ENCODE measurements around the gene DYRK1A. TPM values are rescaled to one million over a fixed set of nuclear protein-coding genes. Genes with fewer than 3 reads are reported as not detected.

The DYRK1A gene
- polyA plus RNA-seq, 1 donor, result 48.3 TPM

DNA sequence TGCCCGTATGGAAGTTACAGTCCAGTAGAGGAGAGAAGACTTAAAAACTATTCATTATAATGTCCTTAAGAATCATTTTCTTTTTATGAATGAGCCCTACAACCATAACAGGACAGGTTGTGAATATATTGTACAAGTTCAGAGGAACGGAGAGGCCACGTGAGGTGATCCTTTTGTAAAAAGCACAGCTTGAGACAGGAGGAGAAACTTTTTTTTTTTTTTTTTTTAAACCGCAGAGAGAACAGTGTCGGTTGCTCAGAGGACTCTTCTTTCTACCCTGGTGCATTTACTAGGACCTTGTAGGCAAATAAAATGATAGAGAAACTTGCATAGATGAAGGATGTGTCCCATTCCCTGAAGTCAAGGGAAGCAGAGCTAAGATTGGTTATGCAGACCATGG is 32.1 kb downstream of the DYRK1A start:
- no peaks in the 10 kb centered on the region for H3K4me1 ChIP-seq (ENCODE audit: control insufficient read depth, insufficient read depth, low read length)
- no peaks in the 10 kb centered on the region for H3K36me3 ChIP-seq (ENCODE audit: control insufficient read depth, insufficient read depth, low read length)
- no peak overlapping the region for H3K4me3 ChIP-seq (ENCODE audit: low read length)
- no peak overlapping the region for H3K27ac ChIP-seq (ENCODE audit: low read length)
- DNase-seq, result no peak
- no CpG with 5 or more reads among the region's 5 CpGs for WGBS (ENCODE audit: insufficient coverage, low lambda C conversion rate)
- no peaks in the 10 kb centered on the region for H3K27me3 ChIP-seq (ENCODE audit: control insufficient read depth, insufficient read depth, low read length)
- no peaks in the 10 kb centered on the region for H3K9me3 ChIP-seq (ENCODE audit: control insufficient read depth, low read depth, low read length)

DNA sequence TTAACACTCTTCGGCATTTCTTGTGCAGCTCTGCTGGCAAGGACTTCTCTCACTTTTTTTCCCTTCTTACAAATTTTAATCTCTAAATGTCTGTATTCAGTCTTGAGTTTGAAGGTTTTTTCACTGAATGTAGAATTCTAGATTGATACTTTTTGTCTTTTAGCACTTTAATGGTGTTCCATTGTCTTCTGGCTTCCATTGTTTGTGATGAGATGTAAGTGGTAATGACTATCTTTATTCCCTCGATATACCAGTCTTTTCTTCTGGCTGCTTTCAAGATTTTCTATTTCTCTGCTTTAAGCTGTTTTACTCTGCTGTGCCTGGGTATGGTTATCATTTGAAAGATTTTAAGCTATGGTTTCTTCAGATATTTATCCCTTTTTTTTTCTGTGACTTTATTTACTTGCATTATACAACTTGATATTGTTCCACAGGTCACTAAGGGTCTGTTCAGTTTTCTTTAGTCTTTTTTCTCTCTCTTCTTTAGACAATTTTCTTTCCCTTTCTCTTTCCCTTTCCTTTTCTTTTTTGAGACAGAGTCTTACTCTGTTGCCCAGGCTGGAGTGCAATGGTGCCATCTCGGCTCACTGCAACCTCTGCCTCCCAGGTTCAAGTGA is 35.8 kb downstream of the DYRK1A start:
- Histone ChIP-seq H3K4me3 (ENCODE audit: low read length) (no peak overlapping the region), H3K27me3 (ENCODE audit: control insufficient read depth, insufficient read depth, low read length) (no peaks in the 10 kb centered on the region), H3K4me1 (ENCODE audit: control insufficient read depth, insufficient read depth, low read length) (no peaks in the 10 kb centered on the region), H3K27ac (ENCODE audit: low read length) (no peak overlapping the region), H3K9me3 (ENCODE audit: control insufficient read depth, low read depth, low read length) (no peaks in the 10 kb centered on the region), H3K36me3 (ENCODE audit: control insufficient read depth, insufficient read depth, low read length) (no peaks in the 10 kb centered on the region)
- WGBS (ENCODE audit: insufficient coverage, low lambda C conversion rate), result 100% methylated on average over 2 of the region's 3 CpGs
- no peak for DNase-seq

DNA sequence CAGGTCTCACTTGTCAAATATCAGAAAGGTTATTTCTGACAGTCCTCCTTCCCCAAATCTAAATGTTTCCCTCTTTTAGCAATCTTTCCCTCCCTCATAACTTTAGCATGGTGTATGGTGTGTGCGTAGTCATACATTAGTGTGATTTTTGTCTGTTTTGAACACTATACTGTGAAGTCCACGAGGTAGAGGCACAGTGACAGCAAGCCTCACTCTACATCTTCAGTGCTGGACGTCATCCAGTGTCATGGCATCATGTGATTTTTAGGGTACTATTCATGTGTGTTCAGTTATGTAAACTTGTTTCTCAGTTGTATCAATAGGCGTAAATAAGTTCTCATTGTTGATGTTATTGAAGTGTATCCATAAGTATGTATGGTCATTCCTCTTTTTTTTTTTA is 39.1 kb downstream of the DYRK1A start:
- no peaks in the 10 kb centered on the region for H3K36me3 ChIP-seq (ENCODE audit: control insufficient read depth, insufficient read depth, low read length)
- H3K9me3 ChIP-seq (ENCODE audit: control insufficient read depth, low read depth, low read length), result no peaks in the 10 kb centered on the region
- DNase-seq, result no peak
- no peak overlapping the region for H3K27ac ChIP-seq (ENCODE audit: low read length)
- 100% methylated on average over 1 of the region's 4 CpGs for WGBS (ENCODE audit: insufficient coverage, low lambda C conversion rate)
- no peaks in the 10 kb centered on the region for H3K4me1 ChIP-seq (ENCODE audit: control insufficient read depth, insufficient read depth, low read length)
- H3K4me3 ChIP-seq (ENCODE audit: low read length), result no peak overlapping the region
- H3K27me3 ChIP-seq (ENCODE audit: control insufficient read depth, insufficient read depth, low read length), result no peaks in the 10 kb centered on the region

DNA sequence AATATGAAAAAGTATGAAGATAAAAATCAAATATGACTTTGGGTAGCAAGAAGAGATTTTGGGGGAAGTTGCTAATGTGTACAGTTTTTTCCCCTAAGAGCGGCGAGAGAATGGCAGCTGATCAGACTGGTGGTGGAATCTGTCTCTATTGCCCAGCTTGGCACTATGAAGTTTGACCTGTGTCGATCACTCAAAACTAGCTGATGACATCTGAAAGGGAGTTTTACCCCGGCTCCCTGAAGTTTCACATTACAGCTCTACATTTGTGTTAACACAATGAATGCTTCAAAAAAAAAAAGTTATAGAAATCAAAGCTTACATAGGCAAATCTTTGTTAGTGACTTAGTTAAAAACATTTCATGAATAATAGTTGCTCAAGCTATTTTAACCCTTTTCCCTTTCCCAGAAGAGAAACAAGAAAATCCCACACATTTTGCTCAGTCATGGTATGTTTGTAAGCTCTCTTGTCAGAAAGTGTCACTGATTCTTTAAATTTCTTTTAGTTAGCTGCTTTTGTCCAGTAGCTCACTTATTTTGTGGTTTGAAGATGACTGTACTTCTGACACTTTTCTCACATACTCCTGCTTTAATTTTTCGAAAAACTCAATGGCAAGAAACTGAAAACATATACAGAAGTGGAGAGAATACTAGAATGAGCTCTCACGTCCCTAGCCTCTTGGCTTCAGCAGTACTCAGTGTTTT is 41.3 kb downstream of the DYRK1A start:
- no peaks in the 10 kb centered on the region for H3K4me1 ChIP-seq (ENCODE audit: control insufficient read depth, insufficient read depth, low read length)
- DNase-seq, result no peak
- H3K27ac ChIP-seq (ENCODE audit: low read length), result no peak overlapping the region

DNA sequence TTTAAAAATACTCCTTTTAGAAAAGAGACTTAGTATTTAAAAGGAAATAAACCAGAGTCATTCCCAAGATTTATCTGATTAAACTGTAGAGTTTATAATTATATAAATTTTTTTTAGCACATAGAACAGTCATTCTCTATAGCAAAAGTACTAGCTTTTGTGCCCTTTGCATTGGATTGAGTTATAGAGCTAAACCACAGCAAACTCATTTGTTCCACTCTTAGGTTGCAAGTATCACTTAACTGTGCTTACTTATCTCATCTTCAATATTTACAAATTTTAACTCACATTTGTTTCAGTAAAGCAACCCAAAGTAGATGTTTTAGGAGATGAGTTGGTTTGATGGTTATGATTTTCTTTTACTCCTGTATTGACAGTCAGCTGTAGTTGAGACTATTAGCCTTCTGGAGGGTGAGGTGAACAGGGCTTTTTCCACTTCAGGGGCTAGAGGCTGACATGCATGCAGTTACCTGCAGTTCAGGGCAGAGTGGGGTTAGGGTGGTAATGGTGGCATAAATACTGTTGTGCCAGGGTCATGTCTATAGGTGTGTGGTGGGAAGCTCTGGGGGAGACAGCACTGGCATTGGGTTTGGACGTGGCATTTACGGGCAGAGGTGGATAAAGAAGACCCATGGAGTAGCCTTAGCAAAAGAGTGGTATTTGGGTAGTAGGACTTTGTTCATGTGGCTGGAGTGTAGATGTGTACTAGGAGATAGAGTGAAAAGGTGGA is 42.1 kb downstream of the DYRK1A start:
- no CpG with 5 or more reads among the region's 2 CpGs for WGBS (ENCODE audit: insufficient coverage, low lambda C conversion rate)
- Histone ChIP-seq H3K27me3 (ENCODE audit: control insufficient read depth, insufficient read depth, low read length) (no peaks in the 10 kb centered on the region), H3K36me3 (ENCODE audit: control insufficient read depth, insufficient read depth, low read length) (no peaks in the 10 kb centered on the region), H3K4me1 (ENCODE audit: control insufficient read depth, insufficient read depth, low read length) (no peaks in the 10 kb centered on the region), H3K9me3 (ENCODE audit: control insufficient read depth, low read depth, low read length) (no peaks in the 10 kb centered on the region), H3K27ac (ENCODE audit: low read length) (no peak overlapping the region), H3K4me3 (ENCODE audit: low read length) (no peak overlapping the region)
- DNase-seq, result no peak

More for the DNA sequence above, 41.3 kb downstream of the DYRK1A start:
- Histone ChIP-seq H3K36me3 (ENCODE audit: control insufficient read depth, insufficient read depth, low read length) (no peaks in the 10 kb centered on the region), H3K9me3 (ENCODE audit: control insufficient read depth, low read depth, low read length) (no peaks in the 10 kb centered on the region), H3K27me3 (ENCODE audit: control insufficient read depth, insufficient read depth, low read length) (no peaks in the 10 kb centered on the region), H3K4me3 (ENCODE audit: low read length) (no peak overlapping the region)
- 0% methylated on average over 1 of the region's 6 CpGs for WGBS (ENCODE audit: insufficient coverage, low lambda C conversion rate)

DNA sequence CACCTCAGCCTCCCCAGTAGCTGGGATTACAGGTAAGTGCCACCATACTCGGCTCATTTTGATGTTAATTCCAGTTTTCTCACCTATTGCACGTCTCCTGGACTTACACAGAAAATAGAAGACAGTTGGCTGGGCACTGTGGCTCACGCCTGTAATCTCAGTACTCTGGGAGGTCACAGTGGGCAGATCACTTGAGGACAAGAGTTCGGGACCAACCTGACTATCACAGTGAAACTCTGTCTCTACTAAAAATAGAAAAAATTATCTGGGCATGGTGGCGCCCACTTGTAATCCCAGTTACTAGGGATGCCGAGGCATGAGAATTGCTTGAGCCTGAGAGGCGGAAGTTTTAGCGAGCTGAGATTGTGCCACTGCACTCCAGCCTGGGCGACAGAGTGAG is 44.1 kb downstream of the DYRK1A start:
- DNase-seq, result no peak
- no peaks in the 10 kb centered on the region for H3K27me3 ChIP-seq (ENCODE audit: control insufficient read depth, insufficient read depth, low read length)
- WGBS (ENCODE audit: insufficient coverage, low lambda C conversion rate), result no CpG with 5 or more reads among the region's 9 CpGs
- H3K4me3 ChIP-seq (ENCODE audit: low read length), result no peak overlapping the region
- no peaks in the 10 kb centered on the region for H3K4me1 ChIP-seq (ENCODE audit: control insufficient read depth, insufficient read depth, low read length)
- no peak overlapping the region for H3K27ac ChIP-seq (ENCODE audit: low read length)
- H3K9me3 ChIP-seq (ENCODE audit: control insufficient read depth, low read depth, low read length), result no peaks in the 10 kb centered on the region
- no peaks in the 10 kb centered on the region for H3K36me3 ChIP-seq (ENCODE audit: control insufficient read depth, insufficient read depth, low read length)

DNA sequence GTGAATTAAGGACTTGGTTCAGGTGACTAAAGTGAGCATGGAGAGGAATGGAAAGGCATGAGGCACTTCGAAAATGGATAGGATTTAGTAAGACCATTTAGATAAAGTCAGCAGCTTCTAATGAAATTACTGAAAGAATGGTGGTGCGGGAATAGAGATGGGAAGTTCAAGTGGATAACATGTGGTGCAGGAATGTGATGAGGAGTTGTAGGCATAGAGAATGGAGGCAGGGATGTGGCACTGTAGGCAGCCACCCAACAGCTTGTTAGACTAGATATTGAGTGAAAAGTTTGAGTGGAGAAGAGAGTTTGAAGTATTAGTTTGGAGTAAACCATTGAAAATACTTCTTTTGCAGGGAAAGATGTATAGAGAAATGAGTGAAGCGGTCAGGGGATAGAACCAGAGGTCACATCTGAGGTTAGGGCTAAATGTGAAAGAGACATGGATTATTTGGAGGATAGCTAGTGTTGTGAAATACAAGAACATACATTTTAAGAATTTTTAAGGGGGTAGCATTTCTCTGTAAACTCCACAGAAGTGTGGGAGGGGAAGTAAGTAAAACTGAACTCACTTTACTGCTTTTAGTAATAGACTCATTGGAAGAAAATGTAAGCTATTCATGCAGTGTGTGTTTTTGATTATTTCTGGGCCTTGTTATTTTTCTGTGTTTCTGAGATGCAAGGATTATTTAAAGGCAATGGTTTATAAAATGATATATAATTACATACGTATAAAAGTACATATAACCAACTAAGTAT is 46.2 kb downstream of the DYRK1A start:
- H3K4me1 ChIP-seq (ENCODE audit: control insufficient read depth, insufficient read depth, low read length), result no peaks in the 10 kb centered on the region
- DNase-seq, result no peak
- 82% methylated on average over 1 of the region's 4 CpGs for WGBS (ENCODE audit: insufficient coverage, low lambda C conversion rate)
- no peak overlapping the region for H3K27ac ChIP-seq (ENCODE audit: low read length)
- no peaks in the 10 kb centered on the region for H3K27me3 ChIP-seq (ENCODE audit: control insufficient read depth, insufficient read depth, low read length)
- no peaks in the 10 kb centered on the region for H3K9me3 ChIP-seq (ENCODE audit: control insufficient read depth, low read depth, low read length)
- no peaks in the 10 kb centered on the region for H3K36me3 ChIP-seq (ENCODE audit: control insufficient read depth, insufficient read depth, low read length)
- H3K4me3 ChIP-seq (ENCODE audit: low read length), result no peak overlapping the region

DNA sequence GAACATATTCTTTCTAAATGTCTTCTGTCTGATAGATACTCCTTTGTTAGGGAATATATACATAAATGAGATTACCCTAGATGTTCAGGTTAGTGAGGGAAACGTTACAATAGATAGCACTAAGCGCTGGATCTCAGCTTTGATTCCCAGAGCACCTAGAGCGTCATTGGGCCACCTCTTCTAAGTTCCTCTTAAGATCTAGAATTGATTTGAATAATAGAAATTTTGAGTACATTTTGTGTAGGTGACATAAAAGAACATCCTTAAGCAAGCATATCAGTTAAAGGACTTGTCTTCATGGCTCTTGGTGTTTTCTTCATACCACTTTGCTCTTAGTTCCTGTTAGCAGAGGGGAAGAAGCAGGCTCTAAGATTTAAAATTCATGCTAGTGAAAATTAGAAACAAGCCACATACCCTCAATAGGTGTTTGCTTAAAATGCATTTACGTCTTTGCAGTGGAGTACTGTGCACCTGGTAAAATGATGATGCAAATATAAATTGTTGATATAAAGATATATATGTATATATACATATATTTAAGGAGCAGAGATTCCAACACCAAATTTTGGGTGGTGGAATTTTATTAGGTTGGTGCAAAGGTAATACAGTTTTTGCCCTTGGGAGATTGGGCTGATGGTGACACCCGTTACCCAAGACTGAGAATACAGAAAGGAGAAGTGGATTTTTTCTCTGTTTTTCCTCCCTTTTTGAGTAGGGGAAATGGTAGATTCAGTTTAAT is 47.1 kb downstream of the DYRK1A start:
- H3K27me3 ChIP-seq (ENCODE audit: control insufficient read depth, insufficient read depth, low read length), result no peaks in the 10 kb centered on the region
- no peaks in the 10 kb centered on the region for H3K4me1 ChIP-seq (ENCODE audit: control insufficient read depth, insufficient read depth, low read length)
- H3K9me3 ChIP-seq (ENCODE audit: control insufficient read depth, low read depth, low read length), result no peaks in the 10 kb centered on the region
- no peak overlapping the region for H3K27ac ChIP-seq (ENCODE audit: low read length)
- no peak overlapping the region for H3K4me3 ChIP-seq (ENCODE audit: low read length)
- no CpG with 5 or more reads among the region's 5 CpGs for WGBS (ENCODE audit: insufficient coverage, low lambda C conversion rate)
- no peak for DNase-seq
- H3K36me3 ChIP-seq (ENCODE audit: control insufficient read depth, insufficient read depth, low read length), result no peaks in the 10 kb centered on the region

DNA sequence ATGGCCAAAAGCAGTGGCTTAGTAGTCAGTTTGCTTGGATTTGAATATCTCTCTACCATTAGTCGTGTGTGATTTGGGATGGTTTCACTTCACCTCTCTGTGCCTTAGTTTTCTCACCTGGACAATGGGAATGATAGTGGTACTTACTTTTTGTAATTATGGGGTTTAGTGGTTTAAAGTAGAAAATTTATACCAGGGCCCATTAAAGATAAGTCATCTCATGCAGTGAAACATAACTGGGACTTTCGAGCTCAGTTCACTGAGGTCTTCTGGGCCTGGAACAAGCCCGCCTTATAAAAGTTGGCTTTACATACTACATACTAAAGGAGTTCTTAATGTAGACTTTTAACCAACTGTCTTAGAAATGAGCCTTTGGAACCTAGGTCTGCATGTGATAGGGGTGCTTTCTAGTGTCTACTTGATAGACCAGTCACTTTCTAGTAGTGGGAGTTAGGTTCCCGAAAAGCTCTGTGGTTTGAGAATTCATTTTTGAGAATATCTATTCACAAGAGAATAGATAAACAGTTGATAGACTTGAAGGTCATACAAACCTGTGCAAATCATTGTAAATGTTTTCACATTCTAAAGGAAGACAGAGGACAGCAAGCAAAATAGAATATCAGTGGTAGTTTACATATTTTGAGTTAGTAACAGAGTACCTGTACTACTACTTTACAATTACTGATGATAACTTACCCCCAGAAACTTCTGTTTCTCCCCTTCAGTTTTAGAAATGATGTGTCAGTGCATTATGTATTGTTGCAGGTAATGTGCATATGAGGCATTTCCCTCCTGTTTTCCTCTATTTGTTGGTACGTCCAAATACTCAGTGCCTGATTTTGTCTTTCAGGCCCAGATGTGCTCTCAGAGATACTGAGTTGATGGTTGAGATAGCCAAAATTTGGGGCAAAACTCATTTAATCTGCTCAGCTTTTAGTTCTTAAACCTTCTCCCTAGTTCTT is 48.0 kb downstream of the DYRK1A start:
- Histone ChIP-seq H3K4me1 (ENCODE audit: control insufficient read depth, insufficient read depth, low read length) (no peaks in the 10 kb centered on the region), H3K9me3 (ENCODE audit: control insufficient read depth, low read depth, low read length) (no peaks in the 10 kb centered on the region), H3K27me3 (ENCODE audit: control insufficient read depth, insufficient read depth, low read length) (no peaks in the 10 kb centered on the region), H3K36me3 (ENCODE audit: control insufficient read depth, insufficient read depth, low read length) (no peaks in the 10 kb centered on the region), H3K27ac (ENCODE audit: low read length) (no peak overlapping the region), H3K4me3 (ENCODE audit: low read length) (no peak overlapping the region)
- WGBS (ENCODE audit: insufficient coverage, low lambda C conversion rate), result no CpG with 5 or more reads among the region's 5 CpGs
- DNase-seq, result no peak

All from large intestine (tissue), 3 donors.